Cardiac septum (tissue), 1 donor: ENCODE data around the gene EPN1. TPM values are rescaled to one million over a fixed set of nuclear protein-coding genes. Genes with fewer than 3 reads are reported as not detected.

Experiments used
- DNase-seq: peaks from one replicate; pipeline ENCODE4 v3.0.0-alpha.2; 2020; ENCODE audit warnings: low spot score
- intact Hi-C: fragments of 100-400 bp; cut with DNase I; formaldehyde crosslinking; loops from one replicate; pipeline ENCODE4 v1.14.0; 2022
- long read RNA-seq: library from polyadenylated mRNA; unstranded; transcript quantifications from one replicate; pipeline ENCODE4 v2.0.0, GENCODE V29; 2021
- total RNA-seq: library from RNA; stranded (reverse); fragmentation: NEBNext Ultra II Directional; extraction: Animal tissue kit (Norgen Biotek cat#: 25700); gene quantifications from one replicate; pipeline ENCODE4 v1.2.1, GENCODE V29; 2021
- donor health status: DM: no; HTN: no; CAD: no.

EPN1 gene
- 193 TPM for total RNA-seq
- long read RNA-seq, full-length matches to known transcripts = 61 of 185 reads
- long read RNA-seq, partial matches to known transcripts = 77 of 185 reads
- long read RNA-seq, other reads (novel, unspliced or antisense) = 47 of 185 reads

- intact Hi-C loops = no loop called here
- DNase-seq = peak; percentile 98
Measured at GRCh38 chr19:55674841-55675660, at the start of gene EPN1. TSS of gene EPN1 (plus strand) at chr19:55675226. CDS start at chr19:55678628, 3,402 bp downstream.

DNA sequence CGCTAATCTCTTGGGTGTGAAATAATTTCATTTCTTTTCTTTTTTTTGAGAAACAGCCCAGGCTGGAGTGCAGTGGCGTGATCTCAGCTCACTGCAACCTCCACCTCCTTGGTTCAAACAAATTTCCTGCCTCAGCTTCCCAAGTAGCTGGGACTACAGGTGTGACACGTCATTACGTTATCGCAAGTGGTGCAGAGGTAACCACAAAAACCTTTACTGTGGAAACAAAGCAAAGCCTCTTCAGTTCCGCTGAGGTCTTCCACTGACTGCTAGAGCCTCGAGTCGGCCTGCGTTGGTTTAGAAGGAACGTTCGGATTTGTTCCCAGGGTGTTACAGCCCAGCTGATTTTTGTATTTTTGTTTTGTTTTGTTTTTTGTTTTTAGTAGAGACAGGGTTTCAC lies 48.7 kb upstream of the EPN1 start:
- intact Hi-C loops = no loop called here
- no peak for DNase-seq

DNA sequence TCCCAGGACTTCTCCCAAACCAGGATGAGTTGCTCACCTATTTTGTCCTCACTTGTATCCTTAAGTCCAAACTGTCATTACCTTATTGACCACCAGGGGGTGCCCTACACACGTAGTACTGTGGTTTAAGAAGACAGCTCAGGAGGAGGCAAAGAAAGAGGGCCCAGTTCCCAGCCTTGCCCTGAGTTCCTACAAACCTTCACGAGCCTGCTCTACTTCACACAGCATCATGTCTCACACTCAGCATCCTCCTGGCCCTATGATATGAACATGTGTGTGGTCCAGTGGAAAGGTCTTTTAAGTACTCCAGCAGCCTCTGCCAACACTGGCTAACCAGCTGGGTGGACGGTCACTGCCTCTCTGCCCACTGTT lies 42.6 kb upstream of the EPN1 start:
- intact Hi-C loops = loop anchor here (1.0 kb wide), 1 partner anchor 115 kb away; no protein-coding TSS in a partner anchor
- no peak for DNase-seq

GRCh38 chr19:55633861-55634260 lies 41.2 kb upstream of the EPN1 start:
- no peak for DNase-seq
- intact Hi-C loops = no loop called here

DNA sequence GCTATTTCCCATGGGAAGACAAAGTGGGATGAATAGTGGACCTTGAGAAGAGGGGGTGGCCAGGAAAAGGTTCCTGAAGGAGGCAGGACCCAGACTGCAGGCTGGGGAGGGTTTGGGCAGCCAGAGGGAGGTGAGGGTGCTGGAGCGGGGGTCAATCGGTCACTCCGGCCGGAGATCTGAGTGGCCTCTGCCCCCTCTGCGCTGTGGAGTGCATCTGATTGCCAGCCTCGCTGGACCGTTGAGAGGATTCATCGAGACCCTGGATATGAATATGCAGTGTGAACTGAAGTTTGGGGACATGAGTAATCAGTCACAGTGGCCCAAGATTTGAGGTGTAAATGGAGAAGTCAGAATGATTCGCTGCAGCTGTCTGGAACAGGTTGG lies 39.7 kb upstream of the EPN1 start:
- intact Hi-C loops = no loop called here
- DNase-seq = no peak

DNA sequence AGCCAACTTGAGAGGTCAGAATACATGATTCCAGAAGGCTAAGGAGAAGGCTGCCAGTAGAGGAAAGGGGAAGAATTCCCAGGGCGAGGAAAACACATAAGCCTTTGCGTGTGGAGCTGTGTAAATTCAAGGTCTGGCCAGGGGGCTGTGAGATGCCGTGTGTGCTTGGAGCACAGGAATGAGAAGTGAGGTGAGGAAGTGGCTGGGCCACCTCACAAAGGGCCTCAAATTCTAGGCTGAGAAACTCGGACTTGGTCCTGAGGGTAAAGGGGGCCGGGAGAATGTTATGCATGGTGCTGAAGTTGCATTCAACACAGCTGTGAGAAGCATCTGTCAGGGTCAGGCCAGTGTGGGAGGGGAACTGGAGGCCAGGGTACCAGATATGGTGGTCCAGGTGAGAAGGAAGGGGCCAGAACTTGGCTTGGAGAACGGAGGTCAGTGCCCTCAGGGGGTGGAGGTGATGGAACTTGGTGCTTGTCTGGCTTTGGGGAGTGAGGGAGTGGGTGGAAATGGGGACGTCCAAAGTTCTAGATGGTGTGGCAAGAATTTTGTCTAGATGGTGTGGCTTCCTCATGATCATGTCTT lies 39.1 kb upstream of the EPN1 start:
- no peak for DNase-seq
- intact Hi-C loops = no loop called here

GRCh38 chr19:55636723-55637122 lies 38.3 kb upstream of the EPN1 start:
- intact Hi-C loops = no loop called here
- no peak for DNase-seq

DNA sequence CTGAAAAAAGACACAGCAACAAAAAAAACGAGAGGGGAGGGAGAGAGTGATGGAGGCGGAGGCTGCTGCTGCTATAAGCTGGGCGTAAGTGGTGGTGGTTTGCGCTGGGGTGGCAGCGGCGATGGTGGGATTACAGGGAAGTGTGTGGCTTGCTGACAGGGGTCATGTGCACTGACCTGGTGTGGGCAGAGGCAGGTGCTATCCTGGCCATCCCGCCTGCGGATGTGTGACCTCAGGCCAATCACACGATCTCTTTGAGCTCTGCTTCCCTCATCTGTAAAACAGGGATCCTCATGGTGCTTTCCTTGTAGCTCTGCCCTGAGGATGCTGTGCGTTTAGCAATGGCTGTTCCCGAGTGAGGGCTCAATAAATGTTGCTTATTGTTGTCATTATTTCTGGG lies 37.5 kb upstream of the EPN1 start:
- DNase-seq = no peak
- intact Hi-C loops = no loop called here

- intact Hi-C loops = no loop called here
- DNase-seq = no peak
Measured at GRCh38 chr19:55638864-55639359, 36.1 kb upstream of the EPN1 start.

DNA sequence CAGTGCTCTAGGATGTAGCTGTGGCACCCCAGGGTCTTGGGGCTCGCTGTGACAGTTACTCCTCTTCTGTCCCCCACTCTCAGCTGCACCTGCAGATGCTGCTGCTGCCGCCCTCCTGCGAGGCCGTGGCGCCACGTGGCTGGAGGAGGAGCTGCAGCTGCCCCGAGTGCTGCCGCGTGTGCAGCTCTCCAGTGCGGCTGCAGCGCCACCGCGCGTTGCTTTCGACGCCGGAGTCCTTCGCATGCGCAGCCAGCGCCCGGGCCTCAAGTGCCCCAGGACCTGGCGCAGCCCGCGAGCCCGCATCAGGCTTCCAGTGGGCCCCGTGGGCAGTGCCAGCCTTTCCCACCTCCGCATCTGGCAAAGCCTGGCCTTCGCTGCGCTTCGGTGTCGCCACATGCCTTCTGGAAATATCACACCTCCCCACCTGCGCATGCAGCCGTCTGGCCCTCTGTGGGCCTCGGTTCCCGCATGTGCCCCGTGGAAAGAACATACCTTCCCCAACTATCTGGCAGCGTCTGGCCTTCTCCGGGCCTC lies 34.9 kb upstream of the EPN1 start:
- no peak for DNase-seq
- intact Hi-C loops = no loop called here

GRCh38 chr19:55640577-55641425 lies 34.2 kb upstream of the EPN1 start, which contains the start of gene ZNF580:
TSS of gene ZNF580 (plus strand) at chr19:55641002. CDS start at chr19:55642509, 1,507 bp downstream.
- intact Hi-C loops = no loop called here

GRCh38 chr19:55641426-55642152 lies 33.4 kb upstream of the EPN1 start:
- intact Hi-C loops = no loop called here
- DNase-seq = no peak

More at GRCh38 chr19:55640577-55641425, 34.2 kb upstream of the EPN1 start, which contains the start of gene ZNF580:
- DNase-seq = no peak

DNA sequence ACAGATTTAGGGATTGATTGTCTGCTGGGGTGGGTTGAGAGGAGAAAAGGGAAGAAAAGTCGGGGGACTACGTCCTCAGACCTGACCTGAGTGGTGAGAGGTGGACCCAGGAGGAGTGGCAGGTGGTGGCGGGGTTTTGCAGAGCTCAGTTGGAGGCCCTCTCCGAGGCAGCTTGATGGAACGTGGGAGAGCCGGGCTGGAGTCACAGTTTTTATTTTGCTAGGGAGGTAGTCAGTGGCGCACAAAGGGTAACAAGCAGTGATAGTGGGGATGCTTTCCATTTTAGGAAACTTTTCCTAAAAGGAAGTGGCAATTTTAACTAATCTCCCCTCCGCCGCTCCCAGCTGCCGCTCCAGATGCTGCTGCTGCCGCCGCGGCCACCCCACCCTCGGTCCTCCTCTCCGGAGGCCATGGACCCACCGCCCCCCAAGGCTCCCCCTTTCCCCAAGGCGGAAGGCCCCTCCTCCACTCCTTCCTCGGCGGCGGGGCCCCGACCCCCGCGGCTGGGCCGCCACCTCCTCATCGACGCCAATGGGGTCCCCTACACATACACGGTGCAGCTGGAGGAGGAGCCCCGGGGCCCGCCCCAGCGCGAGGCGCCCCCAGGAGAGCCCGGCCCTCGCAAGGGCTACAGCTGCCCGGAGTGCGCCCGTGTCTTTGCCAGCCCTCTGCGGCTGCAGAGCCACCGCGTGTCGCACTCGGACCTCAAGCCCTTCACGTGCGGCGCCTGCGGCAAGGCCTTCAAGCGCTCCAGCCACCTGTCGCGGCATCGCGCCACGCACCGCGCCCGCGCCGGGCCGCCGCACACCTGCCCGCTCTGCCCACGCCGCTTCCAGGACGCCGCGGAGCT lies 32.6 kb upstream of the EPN1 start:
- intact Hi-C loops = no loop called here

DNA sequence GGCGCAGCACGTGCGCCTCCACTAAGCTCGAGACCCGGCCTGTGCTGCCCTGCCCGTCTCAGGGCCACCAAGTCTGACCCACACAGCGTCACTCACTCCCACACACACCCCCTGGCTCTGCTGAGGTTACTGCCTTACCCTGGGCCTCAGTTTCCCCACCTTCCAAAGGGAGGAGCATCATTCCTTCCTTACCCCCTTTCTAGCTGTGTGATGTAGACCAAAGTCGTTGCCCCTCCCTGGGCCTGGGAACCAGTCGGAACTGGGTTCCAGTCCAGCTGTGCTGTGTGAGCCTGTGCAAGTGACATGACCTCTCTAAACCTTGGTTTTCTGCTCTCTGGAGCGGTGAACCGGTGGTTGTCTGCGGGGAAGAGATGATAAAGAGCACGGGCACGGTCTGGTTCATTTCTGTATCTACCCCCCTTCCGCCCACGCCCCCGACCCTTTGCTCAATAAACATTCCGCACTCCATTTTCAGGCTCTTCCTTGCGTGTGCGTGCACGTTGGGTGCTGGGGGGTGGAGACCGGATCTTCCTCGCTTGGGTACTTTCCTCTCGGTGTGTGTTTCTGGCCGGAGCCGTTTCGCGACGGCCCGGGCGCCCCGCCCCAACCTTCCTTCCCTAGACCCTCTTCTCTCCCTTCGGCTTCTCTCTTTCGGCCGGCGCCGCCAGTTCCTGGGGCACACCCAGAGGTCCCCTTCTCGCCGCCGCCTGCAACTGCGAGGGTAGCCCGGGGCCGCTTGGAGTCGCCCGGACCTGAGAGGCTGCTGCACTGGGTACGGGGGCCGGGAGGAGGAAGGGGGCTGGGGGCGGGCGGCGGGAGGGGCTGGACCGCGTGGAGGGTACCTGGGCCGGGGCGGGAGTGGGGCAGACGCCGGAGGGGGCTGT lies 31.8 kb upstream of the EPN1 start, which contains the start of gene ZNF581:
Gene ZNF581, plus strand, starts transcription at position 647 of the 884 bp plus-strand sequence. CDS start 923 bp downstream, outside the sequence.
- DNase-seq = peak; percentile 85
- intact Hi-C loops = no loop called here

More for the DNA sequence above, 32.6 kb upstream of the EPN1 start:
- no peak for DNase-seq

GRCh38 chr19:55643887-55644176 lies 31.2 kb upstream of the EPN1 start:
- intact Hi-C loops = no loop called here
- no peak for DNase-seq

- DNase-seq = no peak
- intact Hi-C loops = no loop called here
Measured at GRCh38 chr19:55644191-55644833, 30.7 kb upstream of the EPN1 start.
